MV-4-11 (cell line): ENCODE measurements around the gene CELSR3.

Experiments
- DNase-seq: peaks from one replicate; lab custom pipeline; 2025; lab: John Stamatoyannopoulos, UW

Gene CELSR3

DNA sequence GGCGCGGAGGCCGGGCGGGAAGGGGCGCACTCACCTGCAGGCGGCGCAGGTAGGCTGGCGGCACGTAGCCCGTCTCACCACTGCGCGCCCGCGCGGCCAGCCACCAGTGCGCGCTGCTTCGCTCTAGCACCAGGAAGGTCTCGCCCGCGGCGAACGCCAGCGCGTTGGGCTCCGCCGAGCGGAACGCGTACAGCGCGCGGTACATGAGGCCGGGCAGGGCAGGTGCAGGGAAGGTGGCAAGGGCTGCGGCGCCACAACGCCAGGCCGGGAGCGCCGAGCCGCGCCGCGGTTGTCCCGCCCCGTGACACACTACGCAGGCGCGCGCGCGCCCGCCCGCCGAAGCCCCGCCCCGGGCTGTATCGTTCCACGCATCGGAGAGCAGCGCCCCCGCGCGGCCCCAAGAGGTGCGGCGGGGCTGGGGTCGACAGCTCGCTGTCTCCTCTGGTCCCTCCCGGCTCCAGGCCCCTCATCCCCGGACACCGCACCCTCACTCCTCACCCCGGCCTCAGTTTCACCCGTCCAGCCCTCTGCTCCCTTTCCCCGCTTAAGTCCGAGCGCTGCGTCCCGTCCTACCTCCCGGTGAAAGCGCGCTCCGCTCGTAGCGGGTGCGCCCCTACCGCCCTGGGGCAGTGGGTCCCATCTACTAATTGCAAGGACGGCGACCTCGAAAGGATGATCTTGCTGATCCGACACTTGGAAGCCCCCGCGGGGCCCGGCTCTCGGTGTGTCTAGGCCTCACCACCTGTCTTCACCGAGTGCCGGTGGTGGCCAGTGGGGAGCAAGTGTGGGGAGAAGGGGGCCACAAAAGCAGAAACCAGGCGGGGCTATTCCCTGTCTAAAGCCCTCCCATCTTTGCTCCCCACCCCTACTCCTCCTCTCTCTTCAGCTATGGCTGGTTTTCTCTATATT, 23.2 kb upstream of the CELSR3 start, which contains the start of gene NCKIPSD:
NCKIPSD (minus strand) TSS at position 313 of the 909 bp plus-strand sequence; CDS start at position 205, 108 bp downstream.
- DNase-seq, result peak; percentile 62

DNA sequence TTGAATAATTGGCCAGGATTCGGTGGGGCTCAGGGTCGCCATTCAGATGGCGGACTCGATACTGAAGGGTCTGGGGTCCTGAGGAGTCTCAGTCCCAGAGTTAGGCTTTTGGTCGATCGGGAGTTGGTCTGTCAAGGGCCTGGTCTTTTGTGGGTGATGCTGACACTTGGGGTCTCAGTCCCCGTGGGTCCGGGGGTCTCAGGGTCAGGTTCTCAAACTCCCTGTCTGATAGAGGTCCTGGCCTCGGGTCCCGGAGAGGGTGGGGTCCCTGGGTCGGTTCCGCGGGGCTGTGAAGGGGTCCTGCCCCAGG, 22.6 kb upstream of the CELSR3 start:
- DNase-seq, result no peak

DNA sequence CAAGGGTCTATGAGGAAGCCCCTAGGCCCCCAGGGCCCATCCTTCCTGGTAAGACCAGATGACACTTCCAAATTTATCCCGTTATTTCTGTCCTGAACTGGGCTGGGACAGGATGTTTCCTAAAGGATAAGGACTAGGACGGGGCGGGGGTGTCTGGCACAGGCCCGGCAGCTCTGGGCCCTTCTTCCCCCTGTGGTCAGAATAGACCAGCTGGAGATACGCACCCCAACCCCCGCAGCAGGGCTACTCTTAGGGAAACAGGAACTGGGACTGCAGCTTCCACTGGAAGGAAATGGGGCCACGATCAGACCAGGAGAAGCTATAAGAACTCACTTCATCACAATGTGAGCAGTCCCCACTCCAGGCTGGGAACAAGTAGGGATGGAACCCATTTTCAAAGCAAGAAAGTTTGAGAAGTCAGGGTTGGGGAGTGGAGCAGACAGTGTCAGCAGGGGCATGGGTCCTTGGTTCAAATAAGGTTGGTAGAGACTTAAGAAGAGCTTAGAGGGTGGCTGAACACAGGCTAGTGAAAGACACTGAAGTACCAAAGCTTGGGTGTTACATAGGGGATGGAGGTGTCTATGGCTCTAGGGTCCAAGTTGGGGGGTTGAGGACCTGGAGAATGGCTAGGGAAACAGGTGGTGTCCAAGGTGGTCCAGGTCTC, 21.9 kb upstream of the CELSR3 start:
- DNase-seq, result peak; percentile 80

DNA sequence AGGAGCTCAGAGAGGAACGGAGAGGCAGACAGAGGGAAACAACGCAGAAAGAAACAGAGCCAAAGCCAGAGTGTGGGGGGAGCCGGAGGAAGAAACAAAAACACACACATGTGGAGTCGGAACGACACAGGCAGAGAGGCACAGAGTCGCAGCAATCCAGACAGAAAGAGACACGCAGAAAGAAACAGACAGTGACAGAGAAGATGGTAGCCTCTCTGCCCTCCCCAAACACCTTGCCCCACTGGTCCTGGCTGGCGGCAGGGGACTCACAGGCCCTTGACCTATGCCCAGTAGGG, 21.3 kb upstream of the CELSR3 start:
- DNase-seq, result no peak

DNA sequence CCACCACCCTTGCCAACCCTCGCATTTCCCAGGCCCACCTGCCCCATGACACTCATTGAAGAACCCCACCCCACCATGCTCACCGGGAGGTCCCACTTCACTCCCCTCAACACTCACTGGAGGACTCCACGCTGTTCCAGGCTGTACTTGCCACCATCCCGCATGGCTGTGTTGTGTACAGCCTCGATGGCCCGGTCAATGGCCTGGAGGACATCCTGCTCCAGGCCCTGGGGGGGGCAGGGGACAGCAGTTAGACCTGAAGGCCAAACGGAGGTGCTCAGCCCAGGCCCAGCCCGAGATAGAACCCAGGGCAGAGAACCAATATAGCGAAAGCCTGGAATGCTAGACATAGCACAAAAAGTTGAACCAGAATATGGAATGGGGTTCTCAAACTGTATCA, 20.1 kb upstream of the CELSR3 start:
- DNase-seq, result no peak

DNA sequence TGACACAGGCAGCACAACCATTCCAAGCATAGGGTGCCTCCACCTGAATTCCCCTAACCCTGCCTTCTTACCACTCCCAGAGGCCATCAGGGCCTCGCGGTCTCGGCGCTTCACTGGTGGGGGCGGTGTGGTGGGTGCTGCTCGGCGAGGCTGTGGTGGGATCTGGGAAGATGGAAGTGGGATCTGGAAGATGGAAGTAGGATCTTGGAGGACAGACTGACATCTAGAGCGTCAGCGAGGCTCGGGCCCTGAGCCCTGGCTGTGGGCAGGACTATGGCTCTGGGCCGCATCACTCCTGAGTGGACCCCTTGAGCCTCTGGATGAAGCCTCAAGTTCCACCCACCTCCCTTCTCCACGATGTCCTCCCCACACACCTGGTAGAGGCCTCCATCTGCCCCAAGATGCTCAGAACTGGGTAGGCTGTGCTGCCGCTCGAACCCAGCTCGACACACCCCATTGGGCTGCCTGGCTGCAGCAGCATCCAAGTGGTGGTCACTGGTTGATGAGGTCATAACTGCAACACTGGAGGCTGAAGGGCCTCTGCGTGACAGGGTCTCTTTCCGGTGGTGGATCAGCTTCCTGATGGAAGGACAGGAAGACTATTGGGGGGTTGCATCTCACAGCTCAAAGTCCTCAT, 19.4 kb upstream of the CELSR3 start:
- no peak for DNase-seq

DNA sequence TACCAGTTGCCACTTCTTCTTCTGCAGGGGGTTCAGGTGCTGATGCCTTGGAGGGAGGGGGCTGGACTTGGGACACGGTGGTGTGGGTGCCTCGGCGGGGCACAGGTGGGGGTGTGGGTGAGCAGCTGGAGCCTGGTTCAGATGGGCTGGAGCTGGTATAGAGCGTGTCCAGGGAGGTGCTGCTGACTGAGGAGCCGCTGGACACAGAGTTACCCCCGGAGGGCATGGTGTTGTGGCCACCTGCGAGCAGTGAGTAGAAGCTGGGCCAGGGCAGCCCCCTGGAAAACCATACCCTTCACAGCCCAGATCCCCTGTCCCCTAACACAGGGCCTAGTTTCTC, 18.8 kb upstream of the CELSR3 start:
- DNase-seq, result no peak

DNA sequence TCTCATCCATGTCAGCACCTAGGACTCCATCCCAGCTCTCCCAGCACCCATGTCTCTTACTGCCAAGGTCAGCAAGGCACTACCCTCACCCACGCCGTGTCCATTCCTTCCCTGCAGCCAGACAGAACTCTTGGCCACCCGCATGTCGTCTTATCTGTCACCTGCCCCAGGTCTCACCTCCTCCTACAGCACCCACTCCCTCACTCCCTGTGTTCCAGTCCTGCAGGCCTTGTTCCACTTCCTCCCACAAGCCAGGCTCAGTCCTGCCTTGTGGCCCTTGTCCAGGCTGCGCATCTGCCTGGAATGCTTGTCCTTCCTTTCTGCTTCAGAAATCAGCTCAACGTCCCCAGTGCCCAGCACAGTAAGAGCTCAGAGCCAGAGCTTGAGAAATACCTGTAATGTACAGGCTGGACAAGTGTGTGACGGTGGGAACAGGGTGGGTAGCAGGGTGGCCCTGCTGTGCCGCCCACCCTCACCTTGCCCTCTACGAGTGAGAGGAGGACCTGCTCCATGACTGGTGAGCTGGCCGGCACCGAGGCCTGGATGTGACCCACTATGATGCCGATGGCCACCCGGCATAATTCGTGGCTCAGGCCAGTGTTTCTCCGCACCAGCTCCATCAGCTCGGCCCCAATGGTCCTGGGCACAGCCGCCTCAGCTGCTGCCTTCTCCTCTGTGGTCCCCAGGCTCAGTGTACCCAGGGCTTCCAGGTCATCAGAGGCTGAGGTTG, 18.3 kb upstream of the CELSR3 start:
- DNase-seq, result no peak

DNA sequence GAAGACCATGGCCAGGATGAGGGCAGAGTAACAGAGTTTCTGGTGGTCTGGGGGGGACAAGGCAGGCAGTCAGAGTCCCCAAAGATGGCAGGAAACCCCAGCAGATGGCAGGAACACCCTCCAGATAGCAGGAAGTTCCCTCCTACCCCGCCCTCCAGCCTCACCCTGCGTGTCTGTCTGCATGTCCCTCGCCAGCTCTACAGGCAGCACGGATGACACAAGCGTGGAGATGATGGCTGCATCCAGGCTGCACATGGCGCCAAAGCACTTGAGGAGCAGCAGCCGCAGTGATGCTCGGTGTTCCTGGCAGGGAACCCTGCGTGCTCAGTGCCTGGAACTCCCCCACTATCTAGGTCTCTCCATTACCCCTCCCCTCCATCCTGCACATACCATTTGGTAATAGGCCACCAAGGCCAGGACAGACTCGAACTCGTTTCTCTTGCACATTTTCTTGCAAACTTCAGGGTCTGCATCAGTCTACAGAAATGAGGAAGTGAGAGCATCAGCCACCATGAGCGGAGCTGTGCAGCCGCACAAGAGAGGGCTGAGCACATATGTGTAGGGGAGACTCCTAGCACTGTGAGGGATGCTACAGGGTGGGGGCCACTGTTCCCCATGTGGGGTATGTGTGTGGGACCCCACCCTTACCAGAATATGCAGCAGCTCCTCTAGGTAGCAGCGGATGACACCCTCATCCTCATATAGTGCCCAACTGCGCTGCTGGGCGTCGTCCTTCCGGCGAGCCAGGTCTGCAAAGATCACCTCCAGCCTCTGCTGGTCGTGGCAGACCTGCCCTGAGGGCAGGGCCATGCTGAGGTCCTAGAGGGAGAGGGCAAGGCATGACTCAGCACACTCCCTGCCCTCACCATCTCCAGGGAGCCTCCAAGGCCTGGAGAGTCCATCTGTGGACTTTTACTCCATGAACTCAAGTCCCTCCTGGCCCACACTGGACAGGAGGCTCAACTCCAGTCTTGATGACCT, 17.0 kb upstream of the CELSR3 start:
- DNase-seq, result peak; percentile 79

DNA sequence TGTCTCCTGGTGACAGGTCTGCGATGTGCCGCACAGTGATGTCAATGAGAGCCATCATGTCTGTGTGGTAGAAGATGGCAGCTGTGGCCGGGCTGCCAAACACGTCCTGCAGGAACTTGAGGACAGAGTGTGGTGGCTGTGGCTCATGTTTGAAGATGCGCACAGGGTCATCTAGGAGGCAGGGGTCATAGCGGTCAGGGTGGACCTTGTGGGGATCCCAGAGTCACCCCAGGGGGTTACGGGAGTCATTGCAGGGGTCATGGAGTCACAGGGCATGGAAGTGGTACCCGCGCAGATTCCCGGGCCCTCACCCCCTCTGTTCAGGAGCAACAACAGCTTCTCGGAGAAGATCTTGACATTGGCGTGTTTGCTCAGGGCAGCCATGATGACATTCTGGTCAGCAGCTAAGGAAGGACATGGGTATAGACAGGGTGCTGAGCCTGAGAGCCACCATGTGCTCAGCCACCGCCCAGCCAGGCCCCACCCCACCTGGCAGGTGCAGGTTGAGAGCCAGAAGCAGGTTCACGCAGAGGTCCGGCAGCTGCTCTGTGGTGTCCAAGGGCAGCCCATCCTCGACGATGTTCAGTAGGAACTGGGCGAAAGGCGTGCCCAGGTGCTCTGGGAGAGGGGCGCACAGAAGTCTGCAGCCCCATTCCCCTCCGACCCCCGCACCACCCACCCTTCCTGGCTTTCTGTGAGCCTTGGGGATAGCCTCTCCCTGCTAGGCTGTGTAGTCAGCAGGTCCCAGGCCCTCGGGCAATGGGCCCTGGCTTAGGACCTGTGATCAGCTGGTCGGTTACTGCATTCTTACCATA, 16.1 kb upstream of the CELSR3 start:
- DNase-seq, result no peak

DNA sequence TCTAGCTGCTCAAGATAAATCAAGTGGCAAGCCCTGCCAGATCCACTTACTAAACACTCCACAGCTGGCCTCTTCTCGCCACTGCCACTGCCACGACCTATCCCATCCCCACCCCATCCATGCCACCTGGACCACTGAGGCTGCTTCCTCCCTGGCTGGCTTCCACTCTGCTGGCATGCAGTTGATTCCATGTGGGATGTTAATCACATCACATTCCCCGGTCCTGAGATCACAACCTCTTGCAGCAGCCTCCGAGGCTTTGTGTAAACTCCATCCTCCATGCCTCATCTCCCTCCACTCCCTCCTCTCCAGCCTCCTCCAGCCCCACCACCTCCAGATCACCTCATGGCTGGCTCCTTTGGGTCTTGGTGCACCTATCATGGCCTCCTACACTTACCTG, 15.4 kb upstream of the CELSR3 start:
- no peak for DNase-seq

DNA sequence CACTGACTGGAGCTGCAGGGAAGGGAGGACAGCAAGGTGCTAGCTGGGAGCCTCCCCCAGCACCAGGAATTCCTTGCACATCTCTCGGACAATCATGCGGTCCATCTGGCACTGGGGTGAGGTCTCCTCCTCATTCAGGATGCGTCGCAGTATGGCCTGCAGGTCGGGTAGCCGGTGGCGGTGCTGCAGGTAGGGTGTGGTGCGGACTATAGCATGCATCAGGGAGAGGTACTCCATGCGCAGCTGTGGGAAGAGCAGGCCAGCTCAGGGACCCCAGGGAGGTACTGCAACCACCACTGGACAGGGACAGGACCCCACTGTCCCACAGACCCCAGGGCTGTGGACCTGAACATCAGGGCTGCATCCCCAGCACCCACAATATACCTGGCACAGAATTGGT, 11.8 kb upstream of the CELSR3 start:
- no peak for DNase-seq

DNA sequence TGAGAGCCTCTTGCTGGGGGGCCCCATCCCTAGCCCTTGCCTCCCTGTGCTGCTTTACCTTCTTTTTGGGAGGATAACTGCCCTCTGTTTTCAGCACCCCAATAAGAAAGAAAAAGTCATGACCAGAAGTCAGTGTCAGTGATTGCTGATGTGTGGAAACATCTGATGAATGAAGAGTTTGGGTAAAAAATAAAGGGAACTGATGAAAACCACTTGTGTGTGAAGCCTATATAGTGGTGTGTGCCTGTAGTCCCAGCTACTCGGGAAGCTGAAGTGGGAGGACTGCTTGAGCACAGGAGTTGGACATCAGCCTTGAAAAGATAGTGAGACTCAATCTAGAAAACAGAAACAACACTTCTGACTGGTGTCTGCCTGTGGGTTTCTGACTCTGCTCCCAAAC, 9.8 kb upstream of the CELSR3 start:
- DNase-seq, result no peak

DNA sequence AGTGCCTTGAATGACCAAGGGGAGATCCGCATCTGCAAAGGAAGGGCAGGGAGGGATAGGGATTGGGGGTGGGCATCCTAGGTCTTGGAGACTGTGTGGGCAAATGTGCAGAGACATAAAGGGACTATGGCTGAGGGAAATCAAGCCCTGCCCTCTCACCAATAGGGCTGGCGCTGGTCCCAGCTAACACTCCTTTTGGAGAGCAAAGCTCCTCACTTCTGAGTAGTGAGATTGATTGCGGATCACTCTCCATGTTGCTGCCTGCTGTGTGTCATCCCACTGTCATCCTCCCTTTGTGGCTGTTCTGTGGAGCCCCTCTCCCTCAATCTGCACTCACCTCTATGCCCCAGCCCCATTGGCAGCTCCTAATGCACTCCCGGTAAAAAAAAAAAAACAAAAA, 2.2 kb upstream of the CELSR3 start:
- DNase-seq, result no peak

DNA sequence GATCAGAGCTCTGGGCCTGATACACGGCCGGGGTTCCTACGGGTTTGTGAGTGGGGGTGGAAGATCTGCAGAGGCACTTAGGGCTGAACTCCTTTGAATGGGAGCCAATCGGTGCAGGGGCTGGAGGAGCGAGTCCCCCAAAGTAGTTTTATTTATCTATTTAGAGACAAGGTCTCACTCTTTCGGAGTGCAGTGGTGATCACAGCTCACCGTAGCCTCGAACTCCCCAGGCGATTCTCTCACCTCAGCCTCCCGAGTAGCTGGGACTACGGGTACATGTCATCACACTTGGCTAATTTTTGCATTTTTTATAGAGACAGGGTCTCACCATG, 1.6 kb upstream of the CELSR3 start:
- DNase-seq, result no peak

DNA sequence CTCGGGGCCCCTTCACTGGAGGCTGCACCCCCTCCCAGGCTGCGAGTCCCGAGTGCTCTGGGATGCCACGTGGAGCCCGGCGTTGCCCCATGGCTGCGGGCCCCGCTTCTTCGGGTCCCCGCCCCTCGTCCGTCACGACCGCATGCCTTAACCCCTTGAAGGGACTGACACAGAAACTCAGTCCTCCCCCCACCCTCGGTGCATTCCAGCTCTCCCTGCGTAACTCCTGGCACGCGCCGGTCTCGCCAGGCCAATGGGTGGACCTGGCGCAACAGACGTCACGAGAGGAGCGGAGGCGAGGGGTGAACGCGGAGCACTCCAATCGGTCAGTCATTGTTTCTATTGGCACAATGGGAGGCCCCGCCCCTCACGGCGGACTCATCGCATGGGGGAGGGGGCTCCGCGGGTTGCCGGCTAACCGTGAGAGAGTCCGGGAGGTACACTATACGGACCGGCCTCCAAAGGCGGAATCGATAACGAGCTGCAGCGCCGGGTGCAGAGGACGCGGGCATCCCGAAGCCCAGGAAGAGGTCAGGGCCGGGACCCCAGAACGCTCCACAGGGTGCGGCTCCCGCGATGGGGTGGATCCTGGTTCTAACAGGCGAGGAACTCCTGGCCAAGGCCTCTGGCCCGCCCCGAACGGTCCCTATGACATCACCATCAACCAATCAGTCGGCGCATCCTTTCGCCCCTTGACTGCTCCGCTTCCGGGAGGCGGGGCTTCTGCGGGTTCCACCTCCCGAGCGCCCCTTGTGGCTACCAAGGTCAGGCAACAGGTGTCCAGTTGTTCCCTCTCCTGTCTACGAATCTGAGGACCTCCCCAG, 1.0 kb upstream of the CELSR3 start:
- DNase-seq, result peak; percentile 97

DNA sequence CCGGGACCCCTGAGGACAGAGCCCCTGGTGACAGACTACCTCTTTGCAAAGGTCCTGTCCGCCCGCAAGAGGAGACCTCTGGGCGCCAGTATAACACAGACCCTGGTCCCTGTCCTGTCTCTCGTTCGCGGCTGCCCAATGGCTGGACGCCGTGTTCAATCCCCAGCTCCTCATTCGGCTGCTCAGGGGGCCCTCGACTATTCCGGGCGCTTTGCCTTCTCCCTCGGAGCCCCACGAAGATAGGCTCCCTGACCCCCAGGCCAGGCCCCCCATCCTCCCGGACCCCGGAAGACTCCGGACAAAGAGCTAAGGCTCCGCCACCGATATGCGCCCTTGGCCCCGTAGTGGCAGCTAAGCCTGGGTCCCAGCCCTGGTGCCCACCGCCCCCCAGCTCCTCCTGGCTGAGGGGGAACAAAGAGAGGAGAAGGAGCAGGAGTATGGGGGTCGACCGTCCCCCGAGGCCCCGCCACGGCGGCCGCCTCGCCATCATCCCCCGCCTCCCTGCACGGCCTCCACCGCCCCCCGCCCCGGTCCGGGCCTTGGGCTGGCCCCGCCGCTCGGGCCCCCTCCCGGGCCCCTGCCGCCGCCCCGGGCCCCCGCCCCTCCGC, 437 bp downstream of the CELSR3 start:
- DNase-seq, result no peak

DNA sequence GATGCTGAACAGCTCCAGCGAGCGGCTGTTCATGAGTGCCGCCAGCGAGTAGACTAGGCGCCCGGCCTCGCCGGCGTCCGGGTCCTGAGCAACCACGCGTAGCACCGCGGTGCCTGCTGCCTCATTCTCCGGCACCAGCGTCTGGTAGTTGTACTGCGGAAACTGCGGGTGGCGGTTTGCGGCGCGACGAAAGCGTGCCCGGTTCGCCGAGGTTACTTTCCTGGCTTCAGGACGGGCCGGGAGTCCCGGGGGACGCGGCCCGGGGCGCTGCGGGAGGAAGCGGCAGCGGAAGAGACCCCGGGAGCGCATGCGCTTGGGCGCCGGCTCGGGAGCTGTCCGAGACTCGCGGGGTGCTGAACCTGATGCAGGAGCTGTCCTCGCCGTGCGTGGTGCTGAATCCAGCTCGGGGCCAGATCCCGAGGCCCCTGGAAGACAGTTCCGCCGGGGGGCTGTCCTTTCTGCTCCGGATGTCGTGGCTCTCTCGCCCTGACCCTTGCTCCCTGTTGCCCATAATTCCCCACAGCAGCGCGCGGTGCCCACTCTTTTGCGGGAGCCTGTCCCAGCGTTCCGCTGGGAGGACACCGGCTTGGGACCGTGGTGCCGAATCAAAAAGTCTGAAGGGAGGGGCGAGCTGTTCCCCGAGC, 1.1 kb downstream of the CELSR3 start:
- DNase-seq, result peak; percentile 20

DNA sequence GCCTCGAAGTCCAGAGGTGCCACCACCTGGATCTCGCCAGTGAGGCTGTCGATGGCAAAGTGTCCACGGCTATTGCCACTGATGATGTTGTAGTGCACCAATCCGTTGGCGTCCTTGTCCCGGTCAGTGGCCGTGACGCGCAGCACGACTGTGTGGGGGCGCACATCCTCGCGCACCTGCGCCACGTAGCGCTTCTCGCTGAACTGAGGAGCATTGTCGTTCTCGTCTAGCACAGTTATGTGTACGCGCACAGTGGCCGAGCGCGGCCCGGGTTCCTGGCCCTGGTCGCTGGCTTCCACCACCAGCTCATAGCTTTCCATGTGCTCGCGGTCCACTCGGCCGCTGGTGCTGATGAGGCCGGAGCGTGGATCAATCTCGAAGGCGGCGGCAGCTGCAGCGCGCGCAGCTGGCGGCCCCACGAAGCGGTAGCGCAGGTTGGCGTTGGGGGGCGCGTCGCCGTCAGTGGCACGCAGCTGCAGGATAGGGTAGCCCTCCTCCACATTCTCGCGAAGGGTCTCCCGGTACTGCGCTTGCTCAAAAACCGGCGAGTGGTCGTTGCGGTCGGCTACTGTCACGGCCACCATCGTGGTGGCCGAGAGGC, 1.8 kb downstream of the CELSR3 start:
- DNase-seq, result no peak
